ENCODE measurements around the gene SMAD7. TPM values are rescaled to one million over a fixed set of nuclear protein-coding genes. Genes with fewer than 3 reads are reported as not detected.

SMAD7 gene
- total RNA-seq, 4 donors from 2014 or later: 22.4 to 48.4 (median 29.3) TPM

- Histone ChIP-seq H3K4me1 (no peaks in the 10 kb centered on the region), H3K4me3 (no peak overlapping the region), H3K9me3 (no peaks in the 10 kb centered on the region), H3K27me3 (no peaks in the 10 kb centered on the region), H3K27ac (no peak overlapping the region), H3K36me3 (no peaks in the 10 kb centered on the region)
- intact Hi-C loops (cut with DNase I; ENCODE audit: low total_unique reads): no loop called here
- DNase-seq: no peak
- TF ChIP-seq CTCF (IDR thresholded peaks at IDR 0.05) (no peak), POLR2A (IDR thresholded peaks at IDR 0.05) (no peak)
Measured at GRCh38 chr18:48968412-48969215, 17.8 kb upstream of the SMAD7 start.

- no peaks in the 10 kb centered on the region for H3K9me3 ChIP-seq
- no peak overlapping the region for H3K4me3 ChIP-seq
- DNase-seq: no peak
- TF ChIP-seq CTCF (IDR thresholded peaks at IDR 0.05): no peak
- no peak for TF ChIP-seq POLR2A (IDR thresholded peaks at IDR 0.05)
- no peaks in the 10 kb centered on the region for H3K27me3 ChIP-seq
- intact Hi-C loops (cut with DNase I; ENCODE audit: low total_unique reads): no loop called here
- no peaks in the 10 kb centered on the region for H3K4me1 ChIP-seq
- H3K36me3 ChIP-seq: no peaks in the 10 kb centered on the region
- H3K27ac ChIP-seq: no peak overlapping the region
Measured at GRCh38 chr18:48967545-48967944, 16.8 kb upstream of the SMAD7 start.

DNA sequence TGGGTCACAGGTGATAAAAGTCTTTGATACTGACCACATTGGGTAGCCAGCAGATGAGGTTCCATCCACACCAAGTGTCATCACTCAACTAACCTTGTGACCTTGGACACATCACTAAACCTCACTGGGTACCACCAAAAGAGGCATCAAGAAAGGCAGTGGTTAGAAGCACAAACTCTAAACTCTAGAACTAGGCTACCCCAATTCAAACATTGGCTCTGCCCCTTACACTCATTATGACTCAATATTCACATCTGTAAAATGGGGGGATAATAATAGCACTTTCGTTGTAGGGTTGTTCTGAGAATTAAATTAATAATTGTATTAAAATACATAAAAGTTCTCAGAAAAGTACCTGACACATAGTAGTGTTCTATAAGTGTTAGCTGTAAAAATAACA is 15.8 kb upstream of the SMAD7 start:
- no peak overlapping the region for H3K4me3 ChIP-seq
- H3K36me3 ChIP-seq: no peaks in the 10 kb centered on the region
- no peaks in the 10 kb centered on the region for H3K4me1 ChIP-seq
- H3K27ac ChIP-seq: no peak overlapping the region
- H3K27me3 ChIP-seq: no peaks in the 10 kb centered on the region
- intact Hi-C loops (cut with DNase I; ENCODE audit: low total_unique reads): no loop called here
- H3K9me3 ChIP-seq: no peaks in the 10 kb centered on the region
- TF ChIP-seq CTCF (IDR thresholded peaks at IDR 0.05): no peak
- TF ChIP-seq POLR2A (IDR thresholded peaks at IDR 0.05): no peak
- no peak for DNase-seq

DNA sequence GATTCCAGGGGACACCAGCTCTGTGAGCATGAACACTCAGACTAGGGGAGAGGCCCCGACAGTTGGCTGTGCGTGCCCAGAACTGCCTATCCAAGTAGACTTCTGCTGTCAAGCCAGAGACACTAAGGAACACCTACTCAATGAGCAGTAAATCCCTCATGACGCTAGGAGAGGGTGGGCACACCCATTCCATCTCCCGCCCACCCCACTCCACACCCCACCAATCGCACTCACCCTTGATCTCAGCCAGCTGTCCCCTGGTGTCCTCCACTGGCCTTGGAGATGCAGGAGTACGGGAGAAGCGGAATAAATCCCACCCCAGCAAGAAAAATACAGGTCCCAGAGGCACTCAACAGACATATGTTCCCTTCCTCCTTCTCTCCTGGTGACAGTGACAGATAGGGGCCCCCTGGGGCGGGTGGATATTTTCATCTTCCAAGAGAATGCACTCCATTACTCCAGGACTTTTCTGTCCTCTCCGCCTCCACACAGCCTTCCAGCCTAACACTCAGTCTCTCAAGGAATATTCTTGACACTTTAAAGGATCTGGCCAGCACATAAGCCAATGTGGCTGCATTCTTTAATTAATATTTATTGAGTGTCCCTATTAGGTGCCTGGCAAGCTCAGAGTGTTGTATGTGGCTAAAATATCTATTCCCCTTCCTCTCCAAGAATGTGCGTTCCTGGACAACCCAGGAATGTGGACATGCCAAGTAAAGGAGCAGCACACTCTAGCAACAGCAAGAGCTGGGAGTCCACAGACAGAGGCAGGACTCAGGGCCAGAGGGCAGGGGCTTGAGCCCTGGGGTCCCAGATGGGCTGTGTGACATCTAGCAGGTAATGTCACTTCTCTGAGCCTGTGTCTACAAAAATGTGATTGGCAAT is 13.1 kb upstream of the SMAD7 start:
- TF ChIP-seq POLR2A (IDR thresholded peaks at IDR 0.05) (no peak), CTCF (IDR thresholded peaks at IDR 0.05) (no peak)
- DNase-seq: no peak
- Histone ChIP-seq H3K27ac (no peak overlapping the region), H3K4me1 (no peaks in the 10 kb centered on the region), H3K27me3 (no peaks in the 10 kb centered on the region), H3K9me3 (no peaks in the 10 kb centered on the region), H3K4me3 (no peak overlapping the region), H3K36me3 (no peaks in the 10 kb centered on the region)
- intact Hi-C loops (cut with DNase I; ENCODE audit: low total_unique reads): no loop called here
